IMR-90 (cell line): ENCODE data around the gene NALCN. TPM values are rescaled to one million over a fixed set of nuclear protein-coding genes. Genes with fewer than 3 reads are reported as not detected.

Experiments
- ATAC-seq: fragments of 200-7000 bp; cut with Tn5 transposase; 2 replicates; pipeline ENCODE4 v1.9.1; 2020; ENCODE audit warnings: low read depth, mild to moderate bottlenecking, moderate library complexity
- BruUV-seq: library from RNA; stranded (reverse); fragments of 400-500 nt; replicated peaks from 2 replicates; lab custom pipeline; 2021; lab: Mats Ljungman, UMichigan
- CTCF ChIA-PET: fragments of 300-600 bp; formaldehyde crosslinking; extraction: SDS; loops from one replicate; lab custom pipeline; 2021; ENCODE audit warnings: antibody characterized with exemption; lab: Yijun Ruan, JAX
- POLR2A ChIA-PET: fragments of 300-600 bp; sonication (Branson Sonifier 250); formaldehyde crosslinking; loops from one replicate; lab custom pipeline; 2022; ENCODE audit warnings: antibody characterized with exemption; ENCODE audit not compliant: unreplicated experiment; lab: Charles Lee
- DNase-seq: peaks from one replicate; pipeline ENCODE4 v3.0.0; 2013
- H2AFZ ChIP-seq: replicated peaks from 2 replicates; pipeline ENCODE3; 2013; ENCODE audit warnings: low read length, mild to moderate bottlenecking; ENCODE audit not compliant: poor library complexity
- H2AK5ac ChIP-seq: 2 replicates; pipeline ENCODE4 v1.6.1; 2013; ENCODE audit warnings: low read depth, low read length, inconsistent platforms
- H2AK9ac ChIP-seq: replicated peaks from 2 replicates; pipeline ENCODE3; 2013; ENCODE audit warnings: mild to moderate bottlenecking, low read depth, low read length, moderate library complexity; ENCODE audit not compliant: poor library complexity
- H2BK120ac ChIP-seq: 2 replicates; pipeline ENCODE4 v1.6.1; 2013; ENCODE audit warnings: low read depth, low read length, inconsistent platforms
- H2BK15ac ChIP-seq: 3 replicates; pipeline ENCODE4 v1.6.1; 2013; ENCODE audit warnings: low read depth, low read length, inconsistent platforms
- H2BK20ac ChIP-seq: 2 replicates; pipeline ENCODE4 v1.6.1; 2013; ENCODE audit warnings: low read depth, mild to moderate bottlenecking, inconsistent platforms, low read length, moderate library complexity
- H2BK5ac ChIP-seq: 2 replicates; pipeline ENCODE4 v1.6.1; 2013; ENCODE audit warnings: mild to moderate bottlenecking, low read depth, low read length, inconsistent platforms; ENCODE audit not compliant: poor library complexity, severe bottlenecking
- H3K14ac ChIP-seq: replicated peaks from 2 replicates; pipeline ENCODE4 v1.6.1; 2013; ENCODE audit warnings: low read depth, low read length, inconsistent platforms
- H3K18ac ChIP-seq: 2 replicates; pipeline ENCODE4 v1.6.1; 2013; ENCODE audit warnings: low read depth, low read length, control low read depth
- H3K23ac ChIP-seq: 2 replicates; pipeline ENCODE4 v1.6.1; 2013; ENCODE audit warnings: low read depth, low read length, inconsistent platforms
- H3K27ac ChIP-seq: 2 replicates; pipeline ENCODE4 v1.5.1; 2013; ENCODE audit warnings: mild to moderate bottlenecking, control low read depth, low read length; ENCODE audit not compliant: insufficient read depth
- H3K27me3 ChIP-seq: 2 replicates; pipeline ENCODE4 v1.6.1; 2013; ENCODE audit warnings: low read length; ENCODE audit not compliant: control insufficient read depth, insufficient read depth
- H3K36me3 ChIP-seq: 2 replicates; pipeline ENCODE4 v1.6.1; 2013; ENCODE audit warnings: low read length, mixed read lengths; ENCODE audit not compliant: control insufficient read depth, insufficient read depth
- H3K4ac ChIP-seq: 2 replicates; pipeline ENCODE4 v1.6.1; 2013; ENCODE audit warnings: low read depth, low read length, inconsistent platforms
- H3K4me1 ChIP-seq: 2 replicates; pipeline ENCODE4 v1.6.1; 2013; ENCODE audit warnings: low read length, mixed read lengths; ENCODE audit not compliant: control insufficient read depth, insufficient read depth
- H3K4me2 ChIP-seq: 2 replicates; pipeline ENCODE4 v1.6.1; 2013; ENCODE audit warnings: low read depth, mild to moderate bottlenecking, control low read depth, low read length, moderate library complexity
- H3K4me3 ChIP-seq: 2 replicates; pipeline ENCODE4 v1.5.1; 2013; ENCODE audit warnings: low read depth, mild to moderate bottlenecking, control low read depth, low read length, moderate library complexity; ENCODE audit not compliant: insufficient read depth
- H3K56ac ChIP-seq: 2 replicates; pipeline ENCODE4 v1.6.1; 2013; ENCODE audit warnings: low read length, inconsistent platforms; ENCODE audit not compliant: insufficient read depth; ENCODE audit errors: extremely low read depth
- H3K79me1 ChIP-seq, 2 experiments: 2 replicates each; pipeline ENCODE4 v1.6.1; 2013; ENCODE audit warnings: low read length in 2 of 2, inconsistent platforms in 1 of 2, low read depth in 1 of 2
- H3K9ac ChIP-seq: 2 replicates; pipeline ENCODE4 v1.6.1; 2013; ENCODE audit warnings: low read depth, low read length, control low read depth
- H3K9me1 ChIP-seq: 2 replicates; pipeline ENCODE4 v1.6.1; 2013; ENCODE audit warnings: low read length, inconsistent platforms; ENCODE audit not compliant: insufficient read depth
- H3K9me3 ChIP-seq: 2 replicates; pipeline ENCODE4 v1.6.1; 2013; ENCODE audit warnings: low read length; ENCODE audit not compliant: control insufficient read depth, insufficient read depth
- H4K20me1 ChIP-seq: 2 replicates; pipeline ENCODE4 v1.6.1; 2013; ENCODE audit warnings: low read length, inconsistent platforms; ENCODE audit not compliant: insufficient read depth
- H4K5ac ChIP-seq: 2 replicates; pipeline ENCODE4 v1.6.1; 2013; ENCODE audit warnings: mild to moderate bottlenecking, low read depth, low read length, control low read depth
- H4K8ac ChIP-seq, 2 experiments: 2 replicates each; pipeline ENCODE4 v1.6.1; 2013; ENCODE audit warnings: low read depth in 2 of 2, low read length in 2 of 2, control low read depth in 1 of 2, inconsistent platforms in 1 of 2
- H4K91ac ChIP-seq: 2 replicates; pipeline ENCODE4 v1.6.1; 2013; ENCODE audit warnings: low read depth, low read length, inconsistent platforms; ENCODE audit not compliant: insufficient read depth
- BHLHE40 ChIP-seq: fragments of 150-350 bp; IDR thresholded peaks from 2 replicates; pipeline ENCODE4 v1.6.1; 2016; ENCODE audit warnings: mild to moderate bottlenecking, low read depth, low read length
- CEBPB ChIP-seq: IDR thresholded peaks from 2 replicates; pipeline ENCODE4 v1.6.1; 2012; ENCODE audit warnings: low read depth, low read length, improper control_type of control experiment
- CHD1 ChIP-seq: IDR thresholded peaks from 2 replicates; pipeline ENCODE4 v1.6.1; 2012; ENCODE audit warnings: low read depth, low read length, improper control_type of control experiment
- FOS ChIP-seq: fragments of 150-350 bp; IDR thresholded peaks from 2 replicates; pipeline ENCODE4 v1.6.1; 2016; ENCODE audit warnings: low read depth, low read length
- MAFK ChIP-seq: IDR thresholded peaks from 2 replicates; pipeline ENCODE4 v1.6.1; 2012; ENCODE audit warnings: low read depth, low read length, improper control_type of control experiment
- MAZ ChIP-seq: IDR thresholded peaks from 2 replicates; pipeline ENCODE4 v1.6.1; 2012; ENCODE audit warnings: low read depth, mild to moderate bottlenecking, low read length, improper control_type of control experiment, moderate library complexity, borderline replicate concordance
- MXI1 ChIP-seq: IDR thresholded peaks from 2 replicates; pipeline ENCODE4 v1.6.1; 2012; ENCODE audit warnings: low read depth, mild to moderate bottlenecking, low read length, moderate library complexity, borderline replicate concordance
- NFE2L2 ChIP-seq: fragments of 150-350 bp; IDR thresholded peaks from 2 replicates; pipeline ENCODE4 v1.6.1; 2016; ENCODE audit warnings: low read depth, mild to moderate bottlenecking, low read length
- POLR2A ChIP-seq: IDR thresholded peaks from 2 replicates; pipeline ENCODE4 v1.6.1; 2012; ENCODE audit warnings: mild to moderate bottlenecking, low read depth, low read length
- RAD21 ChIP-seq: IDR thresholded peaks from 2 replicates; pipeline ENCODE4 v1.6.1; 2012; ENCODE audit warnings: low read length, improper control_type of control experiment
- RCOR1 ChIP-seq: IDR thresholded peaks from 2 replicates; pipeline ENCODE4 v1.6.1; 2012; ENCODE audit warnings: mild to moderate bottlenecking, low read length, improper control_type of control experiment; ENCODE audit not compliant: insufficient replicate concordance
- RFX5 ChIP-seq: IDR thresholded peaks from 2 replicates; pipeline ENCODE4 v1.8.0; 2012; ENCODE audit warnings: low read depth, mild to moderate bottlenecking, low read length, moderate library complexity
- SMC3 ChIP-seq: fragments of 150-350 bp; IDR thresholded peaks from 2 replicates; pipeline ENCODE4 v1.6.1; 2016; ENCODE audit warnings: low read depth, mild to moderate bottlenecking, antibody characterized with exemption, low read length, moderate library complexity
- USF2 ChIP-seq: fragments of 150-350 bp; IDR thresholded peaks from 2 replicates; pipeline ENCODE4 v1.6.1; 2017; ENCODE audit warnings: mild to moderate bottlenecking, antibody characterized with exemption, low read length, low read depth
- WGBS, 2 experiments: methylation state at CpG; one replicate each; pipeline versions ENCODE4 v1.1.5 to v1.1.7; 2013; ENCODE audit warnings: missing lambda C conversion rate in 2 of 2; ENCODE audit not compliant: insufficient read length in 1 of 2; ENCODE audit errors: extremely low coverage in 2 of 2; 5-methylcytosine and 5-hydroxymethylcytosine counted together
- dilution Hi-C: fragments of 300-500 bp; cut with HindIII; formaldehyde crosslinking; loops from one replicate; pipeline ENCODE4 v1.14.3; 2018; ENCODE audit warnings: low sequenced_read_pairs; ENCODE audit not compliant: unreplicated experiment
- in situ Hi-C: fragments of 300-500 bp; cut with MboI; formaldehyde crosslinking; loops from 3 replicates; pipeline ENCODE4 v1.14.3; 2019; ENCODE audit warnings: low sequenced_read_pairs, inconsistent platforms, mixed read lengths
- intact Hi-C: fragments of 100-400 bp; cut with micrococcal nuclease; formaldehyde crosslinking; loops from 2 replicates; pipeline ENCODE4 v1.10.0; 2022
- polyA plus RNA-seq, 3 experiments: library from polyadenylated mRNA; depleted of rRNA; stranded (reverse); fragments of >200 nt; gene quantifications; 2 replicates each; pipeline ENCODE4 v1.2.3, GENCODE V29; 2012; ENCODE audit warnings: low replicate concordance in 1 of 3
- total RNA-seq: library from RNA; depleted of rRNA; stranded (reverse); fragments of >200 nt; gene quantifications from 2 replicates; pipeline ENCODE4 v1.2.3, GENCODE V29; 2012
- TF ChIP-seq, protein P1 (sequence below): conservative IDR thresholded peaks from 2 replicates; pipeline ENCODE4 v1.5.1; 2012; ENCODE audit warnings: mild to moderate bottlenecking, low read depth, low read length, improper control_type of control experiment
- TF ChIP-seq, protein P2 (sequence below): fragments of 150-350 bp; IDR thresholded peaks from 2 replicates; pipeline ENCODE4 v1.6.1; 2016; ENCODE audit warnings: low read depth, mild to moderate bottlenecking, low read length, moderate library complexity, borderline replicate concordance

NALCN gene
- total and polyA plus RNA-seq, 2 of the 4 experiments (the other 2 are of a cell fraction) = 2.9 to 4.8 TPM

DNA sequence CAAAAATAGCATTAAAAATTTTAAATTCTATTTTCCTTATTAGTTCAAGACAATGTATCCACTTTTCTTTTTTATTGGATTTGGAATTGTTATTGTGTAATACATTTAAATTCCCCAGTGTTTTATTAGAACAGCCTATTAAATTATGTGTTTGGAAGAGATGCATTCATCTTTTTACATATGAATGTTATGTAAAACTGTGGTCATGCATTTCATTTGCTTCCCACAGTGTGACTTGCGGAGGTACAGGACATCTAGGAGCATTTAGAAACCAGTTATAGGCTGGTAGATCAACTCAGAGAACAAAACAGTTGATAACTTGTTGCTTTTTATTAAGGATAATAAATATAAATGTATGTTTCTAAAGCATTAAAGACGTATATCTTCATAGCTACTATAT is 406.2 kb downstream of the NALCN start:
- no peak overlapping the region for H3K27ac ChIP-seq
- H4K5ac ChIP-seq = no peak overlapping the region
- ChIA-PET CTCF (no interaction called here), POLR2A (no interaction called here)
- H4K20me1 ChIP-seq = no peaks in the 10 kb centered on the region
- no peak for TF ChIP-seq POLR2A
- TF ChIP-seq NFE2L2 = no peak
- TF ChIP-seq, protein P1, sequence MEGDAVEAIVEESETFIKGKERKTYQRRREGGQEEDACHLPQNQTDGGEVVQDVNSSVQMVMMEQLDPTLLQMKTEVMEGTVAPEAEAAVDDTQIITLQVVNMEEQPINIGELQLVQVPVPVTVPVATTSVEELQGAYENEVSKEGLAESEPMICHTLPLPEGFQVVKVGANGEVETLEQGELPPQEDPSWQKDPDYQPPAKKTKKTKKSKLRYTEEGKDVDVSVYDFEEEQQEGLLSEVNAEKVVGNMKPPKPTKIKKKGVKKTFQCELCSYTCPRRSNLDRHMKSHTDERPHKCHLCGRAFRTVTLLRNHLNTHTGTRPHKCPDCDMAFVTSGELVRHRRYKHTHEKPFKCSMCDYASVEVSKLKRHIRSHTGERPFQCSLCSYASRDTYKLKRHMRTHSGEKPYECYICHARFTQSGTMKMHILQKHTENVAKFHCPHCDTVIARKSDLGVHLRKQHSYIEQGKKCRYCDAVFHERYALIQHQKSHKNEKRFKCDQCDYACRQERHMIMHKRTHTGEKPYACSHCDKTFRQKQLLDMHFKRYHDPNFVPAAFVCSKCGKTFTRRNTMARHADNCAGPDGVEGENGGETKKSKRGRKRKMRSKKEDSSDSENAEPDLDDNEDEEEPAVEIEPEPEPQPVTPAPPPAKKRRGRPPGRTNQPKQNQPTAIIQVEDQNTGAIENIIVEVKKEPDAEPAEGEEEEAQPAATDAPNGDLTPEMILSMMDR = no peak
- TF ChIP-seq SMC3 = no peak
- no peak for TF ChIP-seq MAZ
- TF ChIP-seq FOS = no peak
- TF ChIP-seq CEBPB = no peak
- TF ChIP-seq RCOR1 = no peak
- TF ChIP-seq RFX5 = no peak
- TF ChIP-seq RAD21 = no peak
- TF ChIP-seq USF2 = no peak
- no peak for TF ChIP-seq MXI1
- TF ChIP-seq, protein P2, sequence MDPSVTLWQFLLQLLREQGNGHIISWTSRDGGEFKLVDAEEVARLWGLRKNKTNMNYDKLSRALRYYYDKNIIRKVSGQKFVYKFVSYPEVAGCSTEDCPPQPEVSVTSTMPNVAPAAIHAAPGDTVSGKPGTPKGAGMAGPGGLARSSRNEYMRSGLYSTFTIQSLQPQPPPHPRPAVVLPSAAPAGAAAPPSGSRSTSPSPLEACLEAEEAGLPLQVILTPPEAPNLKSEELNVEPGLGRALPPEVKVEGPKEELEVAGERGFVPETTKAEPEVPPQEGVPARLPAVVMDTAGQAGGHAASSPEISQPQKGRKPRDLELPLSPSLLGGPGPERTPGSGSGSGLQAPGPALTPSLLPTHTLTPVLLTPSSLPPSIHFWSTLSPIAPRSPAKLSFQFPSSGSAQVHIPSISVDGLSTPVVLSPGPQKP = no peak
- no peak for TF ChIP-seq MAFK
- no peak for TF ChIP-seq BHLHE40
- no peak for TF ChIP-seq CHD1
- no peaks in the 10 kb centered on the region for H3K9me3 ChIP-seq
- H3K9ac ChIP-seq = no peak overlapping the region
- H4K8ac ChIP-seq = no peak overlapping the region
- intact Hi-C loops (no loop called here), in situ Hi-C loops (no loop called here), dilution Hi-C loops (no loop called here)
- H3K56ac ChIP-seq = no peak overlapping the region
- no peak overlapping the region for H3K4me3 ChIP-seq
- H3K4ac ChIP-seq = no peak overlapping the region
- H3K4me2 ChIP-seq = no peak overlapping the region
- no TSS peak for BruUV-seq
- no peak overlapping the region for H2AK9ac ChIP-seq
- H3K9me1 ChIP-seq = no peaks in the 10 kb centered on the region
- H3K4me1 ChIP-seq = no peaks in the 10 kb centered on the region
- H2BK120ac ChIP-seq = no peak overlapping the region
- H3K27me3 ChIP-seq = no peaks in the 10 kb centered on the region
- H3K79me1 ChIP-seq = no peaks in the 10 kb centered on the region
- no peak overlapping the region for H2BK15ac ChIP-seq
- no peak for ATAC-seq
- no peak overlapping the region for H2AFZ ChIP-seq
- no peaks in the 10 kb centered on the region for H3K36me3 ChIP-seq
- no peak overlapping the region for H3K18ac ChIP-seq
- no peak for DNase-seq
- H2AK5ac ChIP-seq = no peak overlapping the region
- no peak overlapping the region for H2BK5ac ChIP-seq
- no peak overlapping the region for H4K91ac ChIP-seq
- H3K23ac ChIP-seq = no peak overlapping the region
- no peak overlapping the region for H3K14ac ChIP-seq
- no CpG with 5 or more reads among the region's 2 CpGs for WGBS, 2 experiments
- no peak overlapping the region for H2BK20ac ChIP-seq
